Measurements from ENCODE around the gene CYP26B1. TPM values are rescaled to one million over a fixed set of nuclear protein-coding genes. Genes with fewer than 3 reads are reported as not detected.

CYP26B1 gene
- total RNA-seq, 3 donors from 2014 or later: 0.82 to 9.5 (median 2.5) TPM

- TF ChIP-seq, protein P1, sequence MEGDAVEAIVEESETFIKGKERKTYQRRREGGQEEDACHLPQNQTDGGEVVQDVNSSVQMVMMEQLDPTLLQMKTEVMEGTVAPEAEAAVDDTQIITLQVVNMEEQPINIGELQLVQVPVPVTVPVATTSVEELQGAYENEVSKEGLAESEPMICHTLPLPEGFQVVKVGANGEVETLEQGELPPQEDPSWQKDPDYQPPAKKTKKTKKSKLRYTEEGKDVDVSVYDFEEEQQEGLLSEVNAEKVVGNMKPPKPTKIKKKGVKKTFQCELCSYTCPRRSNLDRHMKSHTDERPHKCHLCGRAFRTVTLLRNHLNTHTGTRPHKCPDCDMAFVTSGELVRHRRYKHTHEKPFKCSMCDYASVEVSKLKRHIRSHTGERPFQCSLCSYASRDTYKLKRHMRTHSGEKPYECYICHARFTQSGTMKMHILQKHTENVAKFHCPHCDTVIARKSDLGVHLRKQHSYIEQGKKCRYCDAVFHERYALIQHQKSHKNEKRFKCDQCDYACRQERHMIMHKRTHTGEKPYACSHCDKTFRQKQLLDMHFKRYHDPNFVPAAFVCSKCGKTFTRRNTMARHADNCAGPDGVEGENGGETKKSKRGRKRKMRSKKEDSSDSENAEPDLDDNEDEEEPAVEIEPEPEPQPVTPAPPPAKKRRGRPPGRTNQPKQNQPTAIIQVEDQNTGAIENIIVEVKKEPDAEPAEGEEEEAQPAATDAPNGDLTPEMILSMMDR (IDR thresholded peaks at IDR 0.05): no peak
- intact Hi-C loops (cut with DNase I, micrococcal nuclease): no loop called here
- DNase-seq (no peak), ATAC-seq (no peak)
- no peaks in the 10 kb centered on the region for H3K9me3 ChIP-seq
- H3K4me1 ChIP-seq (ENCODE audit: low read depth): no peaks in the 10 kb centered on the region
- no peak overlapping the region for H3K4me3 ChIP-seq
- no peaks in the 10 kb centered on the region for H3K36me3 ChIP-seq (ENCODE audit: low read depth)
These were observed 35.3 kb downstream of the CYP26B1 start for GRCh38 chr2:72112401-72112800.

DNA sequence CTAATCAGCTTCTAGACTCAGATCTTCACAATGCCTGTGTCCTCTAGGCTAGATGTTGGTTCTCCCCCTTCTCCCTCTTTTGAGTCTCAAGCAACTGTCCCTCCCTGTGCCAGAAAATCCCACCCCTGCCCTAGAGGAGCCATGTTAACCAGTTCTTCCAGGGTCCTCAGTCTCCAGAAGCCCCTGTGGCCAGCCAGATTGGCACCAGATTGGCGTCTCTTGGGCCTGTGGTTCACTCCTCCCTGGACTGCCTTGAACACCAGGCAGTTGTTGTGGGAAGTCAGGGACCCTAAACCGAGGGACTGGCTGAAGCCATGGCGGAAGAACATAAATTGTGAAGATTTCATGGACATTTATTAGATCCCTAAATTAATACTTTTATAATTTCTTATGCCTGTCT is 36.6 kb downstream of the CYP26B1 start:
- Histone ChIP-seq H3K4me1 (ENCODE audit: low read depth) (no peaks in the 10 kb centered on the region), H3K4me3 (no peak overlapping the region), H3K9me3 (no peaks in the 10 kb centered on the region), H3K36me3 (ENCODE audit: low read depth) (no peaks in the 10 kb centered on the region)
- no peak for ATAC-seq
- no peak for DNase-seq
- TF ChIP-seq, protein P1 (IDR thresholded peaks at IDR 0.05): no peak
- intact Hi-C loops (cut with DNase I, micrococcal nuclease): no loop called here

GRCh38 chr2:72109904-72110303 is 37.8 kb downstream of the CYP26B1 start:
- intact Hi-C loops (cut with DNase I, micrococcal nuclease): no loop called here
- DNase-seq: no peak
- TF ChIP-seq, protein P1 (IDR thresholded peaks at IDR 0.05): no peak
- Histone ChIP-seq H3K4me3 (no peak overlapping the region), H3K36me3 (ENCODE audit: low read depth) (no peaks in the 10 kb centered on the region), H3K9me3 (no peaks in the 10 kb centered on the region), H3K4me1 (ENCODE audit: low read depth) (no peaks in the 10 kb centered on the region)
- ATAC-seq: no peak

GRCh38 chr2:72109291-72109690 is 38.4 kb downstream of the CYP26B1 start:
- Histone ChIP-seq H3K9me3 (no peaks in the 10 kb centered on the region), H3K4me1 (ENCODE audit: low read depth) (no peaks in the 10 kb centered on the region), H3K4me3 (no peak overlapping the region), H3K36me3 (ENCODE audit: low read depth) (no peaks in the 10 kb centered on the region)
- intact Hi-C loops (cut with DNase I, micrococcal nuclease): no loop called here
- TF ChIP-seq, protein P1 (IDR thresholded peaks at IDR 0.05): no peak
- DNase-seq (no peak), ATAC-seq (no peak)

- intact Hi-C loops (cut with DNase I, micrococcal nuclease): no loop called here
- TF ChIP-seq, protein P1 (IDR thresholded peaks at IDR 0.05): no peak
- H3K4me1 ChIP-seq (ENCODE audit: low read depth): no peaks in the 10 kb centered on the region
- DNase-seq (no peak), ATAC-seq (no peak)
- H3K36me3 ChIP-seq (ENCODE audit: low read depth): no peaks in the 10 kb centered on the region
- no peak overlapping the region for H3K4me3 ChIP-seq
- no peaks in the 10 kb centered on the region for H3K9me3 ChIP-seq
These were observed 39.5 kb downstream of the CYP26B1 start for GRCh38 chr2:72108121-72108520.

DNA sequence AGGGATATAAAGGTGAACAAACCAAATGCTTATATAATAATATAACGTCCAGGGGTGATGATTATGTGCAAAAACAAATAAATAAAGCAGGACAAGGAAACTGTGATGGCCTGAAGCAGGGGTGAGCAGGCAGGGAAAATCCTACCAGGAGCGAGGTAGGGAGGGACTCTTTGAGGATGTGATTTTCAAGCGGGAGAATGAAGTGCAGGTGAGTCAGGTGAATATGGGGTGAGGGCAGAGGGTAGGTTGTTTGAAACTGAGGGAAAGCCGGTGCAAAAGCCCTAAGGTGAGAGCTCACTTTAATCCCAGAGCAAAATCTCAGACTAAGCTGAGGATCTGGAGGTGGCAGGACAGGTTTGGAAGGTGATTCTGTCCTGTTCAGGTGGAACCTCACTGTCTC is 40.7 kb downstream of the CYP26B1 start:
- ATAC-seq: no peak
- intact Hi-C loops (cut with DNase I, micrococcal nuclease): no loop called here

More for the DNA sequence above, 40.7 kb downstream of the CYP26B1 start:
- Histone ChIP-seq H3K36me3 (ENCODE audit: low read depth) (no peaks in the 10 kb centered on the region), H3K9me3 (no peaks in the 10 kb centered on the region), H3K4me1 (ENCODE audit: low read depth) (no peaks in the 10 kb centered on the region), H3K4me3 (no peak overlapping the region)
- DNase-seq: no peak
- TF ChIP-seq, protein P1 (IDR thresholded peaks at IDR 0.05): no peak
